PFSK-1 (cell line): ENCODE data around the gene GABBR2.

Experiments
- FOXP2 ChIP-seq: optimal IDR thresholded peaks from 2 replicates; pipeline ENCODE3; 2011; ENCODE audit warnings: borderline replicate concordance, control low read depth, inconsistent platforms; ENCODE audit not compliant: insufficient read depth; ENCODE audit errors: extremely low read length, extremely low read depth
- POLR2AphosphoS5 ChIP-seq: IDR thresholded peaks from 2 replicates; pipeline ENCODE4 v1.6.1; 2012; ENCODE audit warnings: low read depth, mild to moderate bottlenecking, control low read depth, low read length, moderate library complexity
- SIN3A ChIP-seq: IDR thresholded peaks from 2 replicates; pipeline ENCODE4 v1.6.1; 2012; ENCODE audit warnings: mild to moderate bottlenecking, low read length, moderate library complexity, borderline replicate concordance; ENCODE audit not compliant: insufficient read depth
- TAF1 ChIP-seq: IDR thresholded peaks from 2 replicates; pipeline ENCODE4 v1.6.1; 2012; ENCODE audit warnings: low read length, control low read depth, borderline replicate concordance; ENCODE audit not compliant: insufficient read depth
- TF ChIP-seq, protein P1 (sequence below), 2 experiments: IDR thresholded peaks; 2 replicates each; pipeline versions ENCODE4 v1.6.1 to v1.8.0; 2011 to 2012; ENCODE audit warnings: low read depth in 2 of 2, low read length in 2 of 2, control low read depth in 1 of 2, inconsistent platforms in 1 of 2, mild to moderate bottlenecking in 1 of 2, moderate library complexity in 1 of 2; ENCODE audit not compliant: insufficient read depth in 1 of 2

DNA sequence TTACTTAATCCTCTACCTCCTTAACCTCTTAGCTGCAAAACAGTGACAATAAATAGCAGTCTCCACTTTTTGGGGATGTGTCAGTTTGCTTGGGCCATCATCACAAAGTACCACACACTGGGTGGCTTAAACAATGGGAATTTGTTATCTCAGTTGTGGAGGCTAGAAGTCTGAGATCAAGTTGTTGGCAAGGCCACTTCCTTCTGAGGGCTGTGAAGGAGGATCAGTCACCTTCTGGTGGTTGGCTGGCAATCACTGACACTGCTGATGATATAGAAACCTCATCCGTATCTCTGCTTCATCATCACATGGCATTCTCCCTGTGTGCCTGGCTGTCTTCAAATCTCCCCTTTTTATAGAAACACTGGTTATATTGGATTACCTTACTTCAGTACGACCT is 266.2 kb downstream of the GABBR2 start:
- TF ChIP-seq POLR2AphosphoS5 (no peak), TAF1 (no peak), SIN3A (no peak), FOXP2 (no peak)
- TF ChIP-seq, protein P1, sequence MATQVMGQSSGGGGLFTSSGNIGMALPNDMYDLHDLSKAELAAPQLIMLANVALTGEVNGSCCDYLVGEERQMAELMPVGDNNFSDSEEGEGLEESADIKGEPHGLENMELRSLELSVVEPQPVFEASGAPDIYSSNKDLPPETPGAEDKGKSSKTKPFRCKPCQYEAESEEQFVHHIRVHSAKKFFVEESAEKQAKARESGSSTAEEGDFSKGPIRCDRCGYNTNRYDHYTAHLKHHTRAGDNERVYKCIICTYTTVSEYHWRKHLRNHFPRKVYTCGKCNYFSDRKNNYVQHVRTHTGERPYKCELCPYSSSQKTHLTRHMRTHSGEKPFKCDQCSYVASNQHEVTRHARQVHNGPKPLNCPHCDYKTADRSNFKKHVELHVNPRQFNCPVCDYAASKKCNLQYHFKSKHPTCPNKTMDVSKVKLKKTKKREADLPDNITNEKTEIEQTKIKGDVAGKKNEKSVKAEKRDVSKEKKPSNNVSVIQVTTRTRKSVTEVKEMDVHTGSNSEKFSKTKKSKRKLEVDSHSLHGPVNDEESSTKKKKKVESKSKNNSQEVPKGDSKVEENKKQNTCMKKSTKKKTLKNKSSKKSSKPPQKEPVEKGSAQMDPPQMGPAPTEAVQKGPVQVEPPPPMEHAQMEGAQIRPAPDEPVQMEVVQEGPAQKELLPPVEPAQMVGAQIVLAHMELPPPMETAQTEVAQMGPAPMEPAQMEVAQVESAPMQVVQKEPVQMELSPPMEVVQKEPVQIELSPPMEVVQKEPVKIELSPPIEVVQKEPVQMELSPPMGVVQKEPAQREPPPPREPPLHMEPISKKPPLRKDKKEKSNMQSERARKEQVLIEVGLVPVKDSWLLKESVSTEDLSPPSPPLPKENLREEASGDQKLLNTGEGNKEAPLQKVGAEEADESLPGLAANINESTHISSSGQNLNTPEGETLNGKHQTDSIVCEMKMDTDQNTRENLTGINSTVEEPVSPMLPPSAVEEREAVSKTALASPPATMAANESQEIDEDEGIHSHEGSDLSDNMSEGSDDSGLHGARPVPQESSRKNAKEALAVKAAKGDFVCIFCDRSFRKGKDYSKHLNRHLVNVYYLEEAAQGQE (IDR thresholded peaks at IDR 0.05; ENCODE audit: insufficient read depth in 1 of 2, low read depth in 2 of 2, low read length in 2 of 2): no peak
